ENCODE results near the gene TRABD2B. TPM values are rescaled to one million over a fixed set of nuclear protein-coding genes. Genes with fewer than 3 reads are reported as not detected.

TRABD2B gene
- total and polyA plus RNA-seq, 2 of the 13 experiments (the other 11 are each of a cell fraction or from before 2014, with no cell fraction given): 0.04 TPM; not detected in 1

GRCh38 chr1:47913225-47913823, 83.9 kb downstream of the TRABD2B start (continued):
- TF ChIP-seq, protein P1, sequence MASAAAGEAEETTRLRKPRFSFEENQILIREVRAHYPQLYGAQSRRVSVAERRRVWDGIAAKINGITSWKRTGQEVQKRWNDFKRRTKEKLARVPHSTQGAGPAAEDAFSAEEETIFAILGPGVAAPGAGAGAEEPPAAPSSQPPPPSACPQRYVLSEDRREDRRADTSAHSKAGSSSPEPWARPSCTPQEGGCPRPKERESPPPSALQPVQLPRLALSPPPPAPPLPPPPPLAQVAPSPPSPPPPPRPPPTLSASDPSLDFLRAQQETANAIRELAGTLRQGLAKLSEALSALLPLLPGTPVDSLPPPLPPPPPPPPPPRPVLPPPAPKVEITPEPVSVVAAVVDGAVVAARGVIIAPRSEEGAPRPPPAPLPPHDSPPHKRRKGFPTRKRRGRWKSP (CRISPR knock-in tag; IDR thresholded peaks at IDR 0.05): peak; percentile 53; the same call in 1 of the 2 replicates
- no peak for TF ChIP-seq CEBPB (IDR thresholded peaks at IDR 0.05; ENCODE audit: borderline replicate concordance, low read depth, low read length)
- TF ChIP-seq SMARCC2 (IDR thresholded peaks at IDR 0.05): no peak
- TF ChIP-seq GFI1 (CRISPR knock-in tag; IDR thresholded peaks at IDR 0.05; ENCODE audit: borderline replicate concordance): peak; percentile 77; the same call in 1 of the 2 replicates
- no peak for TF ChIP-seq HDAC6 (IDR thresholded peaks at IDR 0.05; ENCODE audit: low read depth, low read length)
- TF ChIP-seq, protein P2, sequence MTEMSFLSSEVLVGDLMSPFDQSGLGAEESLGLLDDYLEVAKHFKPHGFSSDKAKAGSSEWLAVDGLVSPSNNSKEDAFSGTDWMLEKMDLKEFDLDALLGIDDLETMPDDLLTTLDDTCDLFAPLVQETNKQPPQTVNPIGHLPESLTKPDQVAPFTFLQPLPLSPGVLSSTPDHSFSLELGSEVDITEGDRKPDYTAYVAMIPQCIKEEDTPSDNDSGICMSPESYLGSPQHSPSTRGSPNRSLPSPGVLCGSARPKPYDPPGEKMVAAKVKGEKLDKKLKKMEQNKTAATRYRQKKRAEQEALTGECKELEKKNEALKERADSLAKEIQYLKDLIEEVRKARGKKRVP (CRISPR knock-in tag; IDR thresholded peaks at IDR 0.05): peak in 1 of 2 experiments; percentile 26; a peak in 2 of 4 replicates
- no peak for TF ChIP-seq ZNF7 (CRISPR knock-in tag; IDR thresholded peaks at IDR 0.05)
- peak; percentile 95 for TF ChIP-seq GATAD2A (CRISPR knock-in tag; IDR thresholded peaks at IDR 0.05)
- TF ChIP-seq ZNF143 (CRISPR knock-in tag; IDR thresholded peaks at IDR 0.05): 0 out of 2 replicates have a peak, but pooled peaks have one; percentile 25
- no peak for TF ChIP-seq SPEN (CRISPR knock-in tag; IDR thresholded peaks at IDR 0.05; ENCODE audit: low read depth)
- peak; percentile 21; the same call in 1 of the 2 replicates for TF ChIP-seq SNAPC2 (CRISPR knock-in tag; IDR thresholded peaks at IDR 0.05)
- TF ChIP-seq ZNF781 (CRISPR knock-in tag; IDR thresholded peaks at IDR 0.05; ENCODE audit: borderline replicate concordance, not compliant biosample characterization): no peak
- no peak for TF ChIP-seq ZNF343 (CRISPR knock-in tag; IDR thresholded peaks at IDR 0.05)
- 0 out of 2 replicates have a peak, but pooled peaks have one; percentile 12 for TF ChIP-seq KAT7 (CRISPR knock-in tag; IDR thresholded peaks at IDR 0.05; ENCODE audit: borderline replicate concordance)
- TF ChIP-seq ZNF580 (CRISPR knock-in tag; IDR thresholded peaks at IDR 0.05; ENCODE audit: borderline replicate concordance, low read depth): peak; percentile 90
- TF ChIP-seq ZNF225 (CRISPR knock-in tag; IDR thresholded peaks at IDR 0.05): no peak
- TF ChIP-seq MZF1 (CRISPR knock-in tag; IDR thresholded peaks at IDR 0.05; ENCODE audit: borderline replicate concordance): no peak
- TF ChIP-seq GABPA (IDR thresholded peaks at IDR 0.05; ENCODE audit: low read depth, low read length): no peak
- TF ChIP-seq GABPA (CRISPR knock-in tag; IDR thresholded peaks at IDR 0.05; ENCODE audit: low read depth): peak; percentile 40
- peak; percentile 28; the same call in 1 of the 2 replicates for TF ChIP-seq TFDP1 (CRISPR knock-in tag; IDR thresholded peaks at IDR 0.05; ENCODE audit: borderline replicate concordance)
- TF ChIP-seq PRPF4 (IDR thresholded peaks at IDR 0.05; ENCODE audit: low read depth, low read length, poor library complexity, severe bottlenecking): no peak
- no peak for TF ChIP-seq ZNF432 (CRISPR knock-in tag; IDR thresholded peaks at IDR 0.05; ENCODE audit: borderline replicate concordance)
- 0 out of 2 replicates have a peak, but pooled peaks have one; percentile 78 for TF ChIP-seq CCDC6 (CRISPR knock-in tag; IDR thresholded peaks at IDR 0.05)
- TF ChIP-seq FOSL2 (CRISPR knock-in tag; IDR thresholded peaks at IDR 0.05): peak; percentile 76
- TF ChIP-seq MAZ (IDR thresholded peaks at IDR 0.05; ENCODE audit: borderline replicate concordance, low read depth, low read length): no peak
- TF ChIP-seq MAZ (CRISPR knock-in tag; IDR thresholded peaks at IDR 0.05; ENCODE audit: low read depth): peak; percentile 46
- TF ChIP-seq, protein P3, sequence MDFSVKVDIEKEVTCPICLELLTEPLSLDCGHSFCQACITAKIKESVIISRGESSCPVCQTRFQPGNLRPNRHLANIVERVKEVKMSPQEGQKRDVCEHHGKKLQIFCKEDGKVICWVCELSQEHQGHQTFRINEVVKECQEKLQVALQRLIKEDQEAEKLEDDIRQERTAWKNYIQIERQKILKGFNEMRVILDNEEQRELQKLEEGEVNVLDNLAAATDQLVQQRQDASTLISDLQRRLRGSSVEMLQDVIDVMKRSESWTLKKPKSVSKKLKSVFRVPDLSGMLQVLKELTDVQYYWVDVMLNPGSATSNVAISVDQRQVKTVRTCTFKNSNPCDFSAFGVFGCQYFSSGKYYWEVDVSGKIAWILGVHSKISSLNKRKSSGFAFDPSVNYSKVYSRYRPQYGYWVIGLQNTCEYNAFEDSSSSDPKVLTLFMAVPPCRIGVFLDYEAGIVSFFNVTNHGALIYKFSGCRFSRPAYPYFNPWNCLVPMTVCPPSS (IDR thresholded peaks at IDR 0.05): no peak
